ENCODE measurements around the gene AGR2. TPM values are rescaled to one million over a fixed set of nuclear protein-coding genes. Genes with fewer than 3 reads are reported as not detected.
A peak's percentile ranks its signal among the peaks of the same experiment; 100 is the strongest.

Gene AGR2
- total RNA-seq, 1 donor from 2014 or later, result not detected

GRCh38 chr7:16847381-16847860 lies 42.6 kb upstream of the AGR2 start:
- H3K9ac ChIP-seq (ENCODE audit: low read length), result no peak overlapping the region
- DNase-seq (ENCODE audit: low read depth), result peak; percentile 64
- H4K20me1 ChIP-seq (ENCODE audit: insufficient read depth, low read length), result no peaks in the 10 kb centered on the region
- H3K4me1 ChIP-seq (ENCODE audit: insufficient read depth, low read length), result peaks cover 4% of the 10 kb centered on the region
- peaks cover 22% of the 10 kb centered on the region for H3K4me1 Mint-ChIP-seq (ENCODE audit: low read depth, unreplicated experiment)
- no peak overlapping the region for H3K4me3 ChIP-seq (ENCODE audit: insufficient read depth, low read depth, low read length)
- no peaks in the 10 kb centered on the region for H3K27me3 Mint-ChIP-seq (ENCODE audit: low read depth, unreplicated experiment)
- H3K36me3 ChIP-seq (ENCODE audit: insufficient read depth, low read length), result no peaks in the 10 kb centered on the region
- H3K27ac Mint-ChIP-seq (ENCODE audit: unreplicated experiment), result peak overlapping the region; percentile 59
- H3K79me2 ChIP-seq (ENCODE audit: insufficient read depth, low read length), result no peaks in the 10 kb centered on the region
- H2AFZ ChIP-seq (ENCODE audit: low read depth, low read length), result peak overlapping the region; percentile 54
- TF ChIP-seq CTCF (IDR thresholded peaks at IDR 0.05; ENCODE audit: insufficient read depth, low read depth, low read length) (no peak), EZH2 (IDR thresholded peaks at IDR 0.05; ENCODE audit: insufficient read depth, low read length) (no peak)
- H3K9me3 ChIP-seq (ENCODE audit: insufficient read depth, low read depth, low read length), result no peaks in the 10 kb centered on the region
- no peak overlapping the region for H3K27ac ChIP-seq (ENCODE audit: low read depth, low read length)
- no peaks in the 10 kb centered on the region for H3K27me3 ChIP-seq (ENCODE audit: insufficient read depth, low read length)
- no peak overlapping the region for H3K4me2 ChIP-seq (ENCODE audit: low read length)
- FAIRE-seq, result no peak
- H3K9me3 Mint-ChIP-seq (ENCODE audit: unreplicated experiment), result no peaks in the 10 kb centered on the region
- no peak overlapping the region for H3K4me3 Mint-ChIP-seq (ENCODE audit: unreplicated experiment)
- H3K36me3 Mint-ChIP-seq (ENCODE audit: low read depth, unreplicated experiment), result no peaks in the 10 kb centered on the region

DNA sequence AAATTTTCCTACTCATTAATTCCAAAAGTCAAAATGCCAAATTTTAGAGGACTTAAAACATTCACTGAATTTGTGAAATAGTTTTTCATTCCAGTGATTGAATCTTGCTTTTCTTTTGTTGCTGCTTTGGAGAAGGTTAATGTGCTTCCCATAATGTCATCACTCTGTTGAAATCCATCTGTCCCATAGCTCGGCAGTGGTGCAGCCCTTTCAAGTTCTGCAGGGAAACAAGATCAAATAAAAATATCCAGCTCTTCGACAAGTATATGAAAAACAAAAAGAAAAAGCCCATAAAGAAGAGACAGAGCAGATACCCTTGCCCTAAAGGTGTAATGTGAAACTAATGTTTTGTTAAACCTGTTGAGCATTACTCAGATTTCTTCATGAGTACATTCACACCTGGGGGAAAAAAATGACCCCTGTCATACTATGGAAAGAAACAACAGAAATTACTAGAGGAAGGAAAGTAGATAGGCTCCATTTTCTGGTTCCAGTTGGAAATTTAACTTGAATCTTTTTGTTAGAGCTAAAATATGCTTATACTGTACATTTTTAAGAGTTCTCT lies 41.9 kb upstream of the AGR2 start:
- peak; percentile 49 for FAIRE-seq
- no peak for TF ChIP-seq CTCF (IDR thresholded peaks at IDR 0.05; ENCODE audit: insufficient read depth, low read depth, low read length)
- no peak for TF ChIP-seq EZH2 (IDR thresholded peaks at IDR 0.05; ENCODE audit: insufficient read depth, low read length)
- Mint-ChIP-seq H3K4me1 (ENCODE audit: low read depth, unreplicated experiment) (peaks cover 26% of the 10 kb centered on the region), H3K36me3 (ENCODE audit: low read depth, unreplicated experiment) (no peaks in the 10 kb centered on the region), H3K27ac (ENCODE audit: unreplicated experiment) (peak overlapping the region; percentile 59), H3K4me3 (ENCODE audit: unreplicated experiment) (no peak overlapping the region), H3K9me3 (ENCODE audit: unreplicated experiment) (no peaks in the 10 kb centered on the region), H3K27me3 (ENCODE audit: low read depth, unreplicated experiment) (no peaks in the 10 kb centered on the region)
- Histone ChIP-seq H2AFZ (ENCODE audit: low read depth, low read length) (no peak overlapping the region), H3K4me3 (ENCODE audit: insufficient read depth, low read depth, low read length) (no peak overlapping the region), H3K79me2 (ENCODE audit: insufficient read depth, low read length) (no peaks in the 10 kb centered on the region), H3K9me3 (ENCODE audit: insufficient read depth, low read depth, low read length) (no peaks in the 10 kb centered on the region), H3K36me3 (ENCODE audit: insufficient read depth, low read length) (no peaks in the 10 kb centered on the region), H3K4me2 (ENCODE audit: low read length) (no peak overlapping the region), H3K4me1 (ENCODE audit: insufficient read depth, low read length) (peaks cover 4% of the 10 kb centered on the region), H3K27me3 (ENCODE audit: insufficient read depth, low read length) (no peaks in the 10 kb centered on the region), H3K27ac (ENCODE audit: low read depth, low read length) (no peak overlapping the region), H4K20me1 (ENCODE audit: insufficient read depth, low read length) (no peaks in the 10 kb centered on the region), H3K9ac (ENCODE audit: low read length) (no peak overlapping the region)
- DNase-seq (ENCODE audit: low read depth), result no peak

DNA sequence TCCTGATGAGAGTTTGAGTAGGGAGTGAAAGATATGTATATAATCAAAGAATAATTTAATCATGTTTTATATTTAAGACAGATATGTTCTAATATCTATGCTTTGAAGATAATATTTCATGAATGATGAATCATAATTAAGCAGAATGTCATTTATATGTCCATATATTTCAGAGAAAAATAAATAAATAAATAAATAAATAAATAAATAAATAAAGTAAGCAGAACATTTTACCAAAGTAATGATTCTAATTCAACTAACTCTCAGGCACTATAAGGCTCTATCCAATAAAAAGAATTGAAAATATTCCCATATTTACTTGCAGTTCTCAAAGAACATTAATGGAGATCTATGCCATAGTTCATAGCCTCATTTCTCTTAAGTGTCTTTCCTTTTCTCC lies 40.9 kb upstream of the AGR2 start:
- H3K27me3 Mint-ChIP-seq (ENCODE audit: low read depth, unreplicated experiment), result no peaks in the 10 kb centered on the region
- FAIRE-seq, result no peak
- TF ChIP-seq CTCF (IDR thresholded peaks at IDR 0.05; ENCODE audit: insufficient read depth, low read depth, low read length), result no peak
- TF ChIP-seq EZH2 (IDR thresholded peaks at IDR 0.05; ENCODE audit: insufficient read depth, low read length), result no peak

More for the DNA sequence above, 40.9 kb upstream of the AGR2 start:
- H3K36me3 ChIP-seq (ENCODE audit: insufficient read depth, low read length), result no peaks in the 10 kb centered on the region
- H3K4me2 ChIP-seq (ENCODE audit: low read length), result no peak overlapping the region
- no peak overlapping the region for H3K4me3 Mint-ChIP-seq (ENCODE audit: unreplicated experiment)
- no peaks in the 10 kb centered on the region for H3K36me3 Mint-ChIP-seq (ENCODE audit: low read depth, unreplicated experiment)
- no peaks in the 10 kb centered on the region for H4K20me1 ChIP-seq (ENCODE audit: insufficient read depth, low read length)
- peaks cover 4% of the 10 kb centered on the region for H3K4me1 ChIP-seq (ENCODE audit: insufficient read depth, low read length)
- H2AFZ ChIP-seq (ENCODE audit: low read depth, low read length), result no peak overlapping the region
- no peak overlapping the region for H3K4me3 ChIP-seq (ENCODE audit: insufficient read depth, low read depth, low read length)
- H3K27ac Mint-ChIP-seq (ENCODE audit: unreplicated experiment), result no peak overlapping the region
- no peak for DNase-seq (ENCODE audit: low read depth)
- no peaks in the 10 kb centered on the region for H3K27me3 ChIP-seq (ENCODE audit: insufficient read depth, low read length)
- no peak overlapping the region for H3K9ac ChIP-seq (ENCODE audit: low read length)
- H3K4me1 Mint-ChIP-seq (ENCODE audit: low read depth, unreplicated experiment), result peaks cover 29% of the 10 kb centered on the region
- H3K79me2 ChIP-seq (ENCODE audit: insufficient read depth, low read length), result no peaks in the 10 kb centered on the region
- H3K9me3 ChIP-seq (ENCODE audit: insufficient read depth, low read depth, low read length), result no peaks in the 10 kb centered on the region
- H3K27ac ChIP-seq (ENCODE audit: low read depth, low read length), result no peak overlapping the region
- H3K9me3 Mint-ChIP-seq (ENCODE audit: unreplicated experiment), result no peaks in the 10 kb centered on the region
